Osteocyte (in vitro differentiated cells): ENCODE data around the gene MAP3K4. TPM values are rescaled to one million over a fixed set of nuclear protein-coding genes. Genes with fewer than 3 reads are reported as not detected.

Experiments used
- DNase-seq: peaks from one replicate; pipeline ENCODE4 v3.0.0; 2021; ENCODE audit warnings: mixed read lengths; ENCODE audit not compliant: unreplicated experiment; ENCODE audit errors: extremely low spot score
- H3K27ac Mint-ChIP-seq: one replicate; pipeline ENCODE4 v1.8.0; 2021; ENCODE audit warnings: mild to moderate bottlenecking, mixed read lengths; ENCODE audit not compliant: unreplicated experiment
- H3K27me3 Mint-ChIP-seq: one replicate; pipeline ENCODE4 v1.8.0; 2021; ENCODE audit warnings: mixed read lengths; ENCODE audit not compliant: unreplicated experiment
- H3K36me3 Mint-ChIP-seq: one replicate; pipeline ENCODE4 v1.8.0; 2021; ENCODE audit warnings: mixed read lengths; ENCODE audit not compliant: unreplicated experiment
- H3K4me1 Mint-ChIP-seq: one replicate; pipeline ENCODE4 v1.8.0; 2021; ENCODE audit warnings: mixed read lengths; ENCODE audit not compliant: unreplicated experiment
- H3K4me3 Mint-ChIP-seq: one replicate; pipeline ENCODE4 v1.8.0; 2021; ENCODE audit warnings: mild to moderate bottlenecking, moderate library complexity, mixed read lengths; ENCODE audit not compliant: unreplicated experiment
- H3K9me3 Mint-ChIP-seq: one replicate; pipeline ENCODE4 v1.8.0; 2021; ENCODE audit warnings: mixed read lengths; ENCODE audit not compliant: unreplicated experiment
- long read RNA-seq: library from polyadenylated mRNA; unstranded; transcript quantifications from one replicate; pipeline ENCODE4 v2.0.0, GENCODE V29; 2021
- total RNA-seq: library from RNA; stranded (reverse); gene quantifications from 2 replicates; pipeline ENCODE4 v1.2.1, GENCODE V29; 2021
- TF ChIP-seq, protein P1 (sequence below): fragments of 200-600 bp; sonication (generic); IDR thresholded peaks from 2 replicates; pipeline ENCODE4 v1.5.0; 2021; ENCODE audit warnings: antibody characterized with exemption, mild to moderate bottlenecking, moderate library complexity

MAP3K4 gene, protein sequence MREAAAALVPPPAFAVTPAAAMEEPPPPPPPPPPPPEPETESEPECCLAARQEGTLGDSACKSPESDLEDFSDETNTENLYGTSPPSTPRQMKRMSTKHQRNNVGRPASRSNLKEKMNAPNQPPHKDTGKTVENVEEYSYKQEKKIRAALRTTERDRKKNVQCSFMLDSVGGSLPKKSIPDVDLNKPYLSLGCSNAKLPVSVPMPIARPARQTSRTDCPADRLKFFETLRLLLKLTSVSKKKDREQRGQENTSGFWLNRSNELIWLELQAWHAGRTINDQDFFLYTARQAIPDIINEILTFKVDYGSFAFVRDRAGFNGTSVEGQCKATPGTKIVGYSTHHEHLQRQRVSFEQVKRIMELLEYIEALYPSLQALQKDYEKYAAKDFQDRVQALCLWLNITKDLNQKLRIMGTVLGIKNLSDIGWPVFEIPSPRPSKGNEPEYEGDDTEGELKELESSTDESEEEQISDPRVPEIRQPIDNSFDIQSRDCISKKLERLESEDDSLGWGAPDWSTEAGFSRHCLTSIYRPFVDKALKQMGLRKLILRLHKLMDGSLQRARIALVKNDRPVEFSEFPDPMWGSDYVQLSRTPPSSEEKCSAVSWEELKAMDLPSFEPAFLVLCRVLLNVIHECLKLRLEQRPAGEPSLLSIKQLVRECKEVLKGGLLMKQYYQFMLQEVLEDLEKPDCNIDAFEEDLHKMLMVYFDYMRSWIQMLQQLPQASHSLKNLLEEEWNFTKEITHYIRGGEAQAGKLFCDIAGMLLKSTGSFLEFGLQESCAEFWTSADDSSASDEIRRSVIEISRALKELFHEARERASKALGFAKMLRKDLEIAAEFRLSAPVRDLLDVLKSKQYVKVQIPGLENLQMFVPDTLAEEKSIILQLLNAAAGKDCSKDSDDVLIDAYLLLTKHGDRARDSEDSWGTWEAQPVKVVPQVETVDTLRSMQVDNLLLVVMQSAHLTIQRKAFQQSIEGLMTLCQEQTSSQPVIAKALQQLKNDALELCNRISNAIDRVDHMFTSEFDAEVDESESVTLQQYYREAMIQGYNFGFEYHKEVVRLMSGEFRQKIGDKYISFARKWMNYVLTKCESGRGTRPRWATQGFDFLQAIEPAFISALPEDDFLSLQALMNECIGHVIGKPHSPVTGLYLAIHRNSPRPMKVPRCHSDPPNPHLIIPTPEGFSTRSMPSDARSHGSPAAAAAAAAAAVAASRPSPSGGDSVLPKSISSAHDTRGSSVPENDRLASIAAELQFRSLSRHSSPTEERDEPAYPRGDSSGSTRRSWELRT (N-terminal part only)
- total RNA-seq = 20.7 and 24.1 TPM in 2 replicates
- long read RNA-seq, partial matches to known transcripts = 11 of 13 reads
- long read RNA-seq, other reads (novel, unspliced or antisense) = 2 of 13 reads

DNA sequence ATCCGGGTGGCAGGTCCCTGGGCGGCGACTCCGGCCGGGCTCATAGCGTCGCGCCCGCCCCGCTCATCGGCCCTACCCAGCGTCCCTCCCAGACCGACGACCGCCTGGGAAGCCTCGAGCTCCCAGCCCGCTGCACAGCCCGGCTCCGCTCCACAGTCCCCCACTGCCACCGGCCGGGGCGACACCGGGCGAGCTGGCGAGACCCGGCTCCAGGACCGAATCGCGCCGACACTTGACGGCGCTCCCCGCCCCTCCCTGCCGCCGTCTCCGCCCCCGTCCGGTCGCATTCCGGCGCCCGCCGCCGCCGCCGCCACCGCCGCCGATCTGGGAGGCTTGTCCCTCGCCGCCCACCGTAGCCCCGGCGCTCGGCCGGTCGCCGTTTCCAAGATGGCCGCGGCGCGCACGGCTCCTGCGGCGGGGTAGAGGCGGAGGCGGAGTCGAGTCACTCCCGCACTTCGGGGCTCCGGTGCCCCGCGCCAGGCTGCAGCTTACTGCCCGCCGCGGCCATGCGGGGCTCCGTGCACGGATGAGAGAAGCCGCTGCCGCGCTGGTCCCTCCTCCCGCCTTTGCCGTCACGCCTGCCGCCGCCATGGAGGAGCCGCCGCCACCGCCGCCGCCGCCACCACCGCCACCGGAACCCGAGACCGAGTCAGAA, at the start of gene MAP3K4:
Gene MAP3K4, plus strand, starts transcription at position 364 of the 655 bp plus-strand sequence. Its CDS starts 163 bp downstream, at position 527.
- Mint-ChIP-seq H3K4me3 (peak within 1 kb of the TSS; percentile 86), H3K27me3 (peaks cover 9% of the 10 kb centered on the region), H3K4me1 (peaks cover 11% of the 10 kb centered on the region), H3K27ac (peak within 1 kb of the TSS; percentile 91), H3K36me3 (no peaks in the 10 kb centered on the region), H3K9me3 (peaks cover 4% of the 10 kb centered on the region)
- TF ChIP-seq, protein P1, sequence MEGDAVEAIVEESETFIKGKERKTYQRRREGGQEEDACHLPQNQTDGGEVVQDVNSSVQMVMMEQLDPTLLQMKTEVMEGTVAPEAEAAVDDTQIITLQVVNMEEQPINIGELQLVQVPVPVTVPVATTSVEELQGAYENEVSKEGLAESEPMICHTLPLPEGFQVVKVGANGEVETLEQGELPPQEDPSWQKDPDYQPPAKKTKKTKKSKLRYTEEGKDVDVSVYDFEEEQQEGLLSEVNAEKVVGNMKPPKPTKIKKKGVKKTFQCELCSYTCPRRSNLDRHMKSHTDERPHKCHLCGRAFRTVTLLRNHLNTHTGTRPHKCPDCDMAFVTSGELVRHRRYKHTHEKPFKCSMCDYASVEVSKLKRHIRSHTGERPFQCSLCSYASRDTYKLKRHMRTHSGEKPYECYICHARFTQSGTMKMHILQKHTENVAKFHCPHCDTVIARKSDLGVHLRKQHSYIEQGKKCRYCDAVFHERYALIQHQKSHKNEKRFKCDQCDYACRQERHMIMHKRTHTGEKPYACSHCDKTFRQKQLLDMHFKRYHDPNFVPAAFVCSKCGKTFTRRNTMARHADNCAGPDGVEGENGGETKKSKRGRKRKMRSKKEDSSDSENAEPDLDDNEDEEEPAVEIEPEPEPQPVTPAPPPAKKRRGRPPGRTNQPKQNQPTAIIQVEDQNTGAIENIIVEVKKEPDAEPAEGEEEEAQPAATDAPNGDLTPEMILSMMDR = peak; percentile 16
- DNase-seq = peak; percentile 94

GRCh38 chr6:160943997-160944396, 47.6 kb upstream of the MAP3K4 start:
- no peaks in the 10 kb centered on the region for H3K36me3 Mint-ChIP-seq
- no peak overlapping the region for H3K4me3 Mint-ChIP-seq
- H3K27ac Mint-ChIP-seq = no peak overlapping the region
- H3K9me3 Mint-ChIP-seq = no peaks in the 10 kb centered on the region
- TF ChIP-seq, protein P1 = no peak
- no peaks in the 10 kb centered on the region for H3K4me1 Mint-ChIP-seq
- peaks cover 7% of the 10 kb centered on the region for H3K27me3 Mint-ChIP-seq
- DNase-seq = no peak

- DNase-seq = no peak
- TF ChIP-seq, protein P1 = no peak
- Mint-ChIP-seq H3K4me3 (no peak overlapping the region), H3K27ac (no peak overlapping the region), H3K9me3 (no peaks in the 10 kb centered on the region), H3K27me3 (no peaks in the 10 kb centered on the region), H3K36me3 (no peaks in the 10 kb centered on the region), H3K4me1 (peaks cover 10% of the 10 kb centered on the region)
Observed at GRCh38 chr6:160945516-160946177, 45.9 kb upstream of the MAP3K4 start.

DNA sequence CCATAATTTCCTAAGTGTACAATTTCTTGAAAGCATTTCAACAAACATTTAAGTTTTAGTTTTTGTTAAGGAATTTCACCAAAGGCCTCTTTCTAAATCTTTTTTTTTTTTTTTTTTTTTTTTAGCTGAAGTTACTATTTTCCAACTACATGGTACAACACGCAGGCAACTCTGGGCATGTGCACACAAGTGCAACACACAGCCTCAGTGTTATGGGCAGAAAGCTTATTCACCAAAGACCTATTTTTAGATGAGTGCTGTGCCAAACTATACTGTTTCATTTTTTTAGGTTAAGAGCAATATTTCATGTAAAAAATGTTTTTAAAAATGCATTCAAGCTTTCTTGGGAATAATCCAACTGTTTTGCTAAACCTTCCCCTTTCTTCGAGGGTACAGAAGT, 42.0 kb upstream of the MAP3K4 start:
- Mint-ChIP-seq H3K27me3 (no peaks in the 10 kb centered on the region), H3K4me3 (no peak overlapping the region), H3K27ac (no peak overlapping the region), H3K36me3 (no peaks in the 10 kb centered on the region), H3K9me3 (no peaks in the 10 kb centered on the region), H3K4me1 (peaks cover 23% of the 10 kb centered on the region)
- DNase-seq = no peak
- TF ChIP-seq, protein P1 = no peak
